Measurements from ENCODE around the gene OXGR1.
"Not testable (repeated sequence)": the region's sequence is repeated elsewhere in the genome, so short reads cannot be mapped to it uniquely, and the experiment has no call there.

Gene OXGR1

DNA sequence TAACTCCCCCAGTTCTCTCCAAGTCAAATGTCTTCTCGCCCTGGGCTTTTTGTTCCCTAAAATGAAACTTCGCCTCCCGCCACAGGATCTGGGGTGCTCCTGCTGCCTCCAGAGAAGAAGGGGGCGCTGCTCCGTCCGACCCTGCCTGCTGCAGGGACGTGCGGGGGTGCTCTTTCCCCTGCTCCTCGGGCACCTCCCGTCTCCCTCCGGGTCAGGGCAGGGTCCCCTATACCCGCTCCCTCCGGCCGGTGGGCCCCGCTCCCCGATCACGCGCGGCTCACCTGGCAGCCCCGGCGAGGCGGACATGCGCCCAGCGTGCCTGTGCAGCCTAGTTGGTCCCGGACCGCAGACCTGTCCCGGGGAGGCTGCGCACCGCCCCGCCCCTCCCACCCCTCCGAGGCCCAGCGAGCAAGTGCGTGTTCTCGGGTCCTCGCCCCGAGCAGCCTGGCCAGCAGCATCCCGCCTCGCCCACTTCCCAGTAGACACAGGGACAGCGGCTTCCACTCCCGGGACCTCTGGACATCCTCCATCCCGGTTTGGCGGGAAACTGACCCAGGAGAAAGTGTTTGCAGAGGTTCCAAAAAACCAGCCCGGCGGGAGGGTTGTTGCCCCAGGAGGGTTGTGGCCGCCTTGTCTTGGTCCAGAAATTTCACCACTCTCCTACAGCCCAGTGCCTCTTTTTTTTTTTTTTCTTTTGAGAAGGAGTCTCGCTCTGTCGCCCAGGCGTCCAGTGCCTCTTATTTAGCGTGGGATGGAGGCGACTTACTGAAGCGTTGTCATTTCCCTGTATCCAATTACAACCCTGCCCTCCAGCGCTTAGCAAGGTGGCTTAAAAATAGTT, at the start of gene OXGR1:
Gene OXGR1, minus strand, starts transcription at position 460 of the 841 bp plus-strand sequence. CDS start 6,717 bp downstream, outside the sequence.
- DNase-seq (ENCODE audit: low read depth in 2 of 2) = no peak

DNA sequence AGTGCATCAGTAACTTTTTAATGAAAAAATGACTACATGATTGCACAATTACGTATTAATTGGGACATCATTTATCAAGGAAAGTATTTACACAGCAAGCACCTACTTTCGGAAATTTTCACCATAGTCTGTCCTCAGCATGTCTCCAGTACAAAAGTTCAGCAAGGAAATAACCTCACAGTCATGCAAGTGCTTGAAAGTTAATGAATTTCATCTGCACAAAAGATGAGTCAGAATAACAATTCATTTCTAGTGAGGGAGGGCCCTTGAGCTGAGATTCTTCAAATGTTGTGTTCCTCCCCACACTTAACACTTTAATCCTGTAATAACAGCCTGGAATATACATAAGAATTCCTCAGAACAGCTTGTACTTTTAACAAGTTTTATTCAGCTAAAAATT, 49.0 kb upstream of the OXGR1 start:
- DNase-seq (ENCODE audit: low read depth in 2 of 2) = no peak

DNA sequence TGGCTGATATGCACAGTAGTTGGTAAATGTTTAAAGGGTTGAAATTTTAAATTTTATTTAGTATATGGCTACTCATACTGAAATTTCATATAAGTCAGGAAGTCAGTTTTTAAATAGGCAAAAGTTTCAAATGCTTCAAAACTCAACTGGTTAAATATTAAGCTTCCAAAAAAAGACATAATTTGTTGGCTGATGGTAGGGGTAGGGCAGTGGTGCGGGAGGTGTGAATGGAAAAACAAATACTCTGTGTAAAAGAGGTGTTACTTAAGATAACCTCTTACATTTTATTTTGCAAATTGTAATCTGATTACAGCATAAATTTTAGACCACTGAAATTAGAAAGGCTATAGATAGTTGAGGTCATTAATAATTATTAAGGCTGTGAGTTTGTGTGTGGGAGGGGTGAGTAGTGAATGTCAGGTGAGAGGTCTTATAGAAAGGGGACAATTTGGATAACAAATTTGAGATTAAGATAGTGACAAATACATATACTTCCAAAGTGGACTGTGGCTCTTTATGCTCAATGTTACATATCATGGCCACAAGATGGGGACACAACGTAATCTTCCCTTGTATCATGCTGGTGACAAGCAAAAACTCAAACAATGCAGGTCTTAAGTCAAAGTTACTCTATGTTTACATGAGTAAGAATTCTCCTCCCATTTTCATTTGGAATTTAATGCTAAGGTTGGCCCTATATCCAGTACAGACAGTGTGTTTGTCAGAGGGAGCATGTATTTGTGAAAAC, 36.6 kb upstream of the OXGR1 start:
- DNase-seq (ENCODE audit: low read depth in 2 of 2) = no peak

DNA sequence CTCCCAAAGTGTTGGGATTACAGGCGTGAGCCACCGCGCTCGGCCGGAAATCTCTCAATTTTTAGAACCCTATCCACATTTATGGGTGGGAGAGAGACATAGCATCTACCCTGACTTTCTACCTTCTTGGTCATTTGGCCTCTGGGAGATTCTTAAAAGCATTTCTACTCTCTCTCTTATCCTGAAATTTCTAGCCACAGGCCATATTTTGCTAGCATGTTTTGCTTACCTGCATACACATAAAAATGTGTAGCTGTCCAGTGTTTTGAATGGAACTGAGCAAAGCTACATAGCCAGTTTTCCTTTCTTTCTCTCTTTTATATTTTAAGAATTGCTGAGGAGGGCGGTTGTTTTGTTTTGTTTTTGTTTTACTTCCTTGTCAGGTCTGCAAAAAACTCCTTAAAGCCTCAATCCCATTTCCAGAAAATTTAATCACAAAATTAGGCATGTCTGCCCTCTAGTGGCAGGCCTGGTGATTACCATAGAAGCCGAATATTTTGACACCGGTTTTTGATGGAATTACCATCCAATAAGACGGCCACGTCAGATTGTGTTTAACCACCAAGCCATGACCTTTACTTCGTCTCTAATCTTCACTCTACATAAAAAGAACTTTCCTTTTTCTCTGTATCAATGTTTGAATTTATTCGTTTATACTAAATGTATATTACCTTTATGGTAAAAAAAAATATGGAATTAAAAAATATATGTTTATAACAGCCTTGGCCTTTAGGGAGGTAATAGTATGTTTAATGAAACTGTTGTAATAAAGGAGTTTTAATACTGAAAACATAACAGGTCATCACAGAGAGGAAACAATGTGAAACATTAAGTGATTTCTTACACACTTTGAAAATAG, 34.4 kb upstream of the OXGR1 start:
- DNase-seq (ENCODE audit: low read depth in 2 of 2) = peak in 1 of 2 donors; percentile 8

DNA sequence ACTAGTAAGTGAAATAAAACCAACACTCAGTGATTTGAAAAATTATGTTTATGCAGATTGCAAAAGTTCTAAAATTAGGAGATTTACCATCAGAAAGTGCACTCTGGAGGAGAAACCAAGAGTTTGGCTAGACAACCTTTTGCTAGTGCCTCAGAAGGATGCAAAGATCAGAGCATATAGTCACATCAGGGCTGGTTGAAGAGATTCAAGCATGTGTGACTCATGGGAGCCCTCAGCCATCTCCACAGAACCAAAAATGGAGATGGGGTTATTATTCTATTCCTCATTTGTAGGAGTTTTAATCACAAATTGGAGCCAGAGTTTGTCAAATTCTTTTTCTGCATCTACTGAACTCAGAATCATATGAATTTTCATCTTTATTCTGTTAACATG, 32.9 kb upstream of the OXGR1 start:
- no peak for DNase-seq (ENCODE audit: low read depth in 2 of 2)

DNA sequence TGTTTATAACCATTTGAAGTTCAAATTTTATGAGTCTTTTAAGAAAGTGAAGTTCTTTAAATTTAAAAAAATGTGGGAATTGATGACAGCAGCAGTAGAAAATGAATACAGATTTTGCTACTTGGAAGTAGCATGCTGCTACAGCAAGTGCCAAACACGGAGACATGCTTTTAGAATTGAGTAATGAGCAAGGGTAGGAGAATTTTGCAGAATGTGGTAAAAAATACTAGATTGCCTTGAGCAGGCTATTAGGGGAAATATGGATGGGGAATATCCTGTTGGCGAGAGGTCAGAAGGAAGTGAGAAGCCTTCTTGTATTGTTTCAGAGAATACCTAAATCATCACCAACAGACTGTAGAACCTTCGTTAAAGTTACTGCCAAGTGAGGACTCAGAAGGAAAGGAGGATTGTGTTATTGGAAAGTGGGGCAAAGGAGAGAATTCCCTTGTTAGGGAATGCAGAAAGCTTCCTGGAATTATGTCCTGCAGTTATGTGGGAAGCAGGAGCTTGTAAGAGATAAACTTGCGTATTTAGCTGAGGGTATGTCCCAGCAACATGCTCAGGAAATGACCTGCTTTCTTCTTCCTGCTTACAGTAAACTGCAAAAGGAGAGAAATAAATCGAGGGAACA, 32.4 kb upstream of the OXGR1 start:
- DNase-seq (ENCODE audit: low read depth in 2 of 2) = no peak

DNA sequence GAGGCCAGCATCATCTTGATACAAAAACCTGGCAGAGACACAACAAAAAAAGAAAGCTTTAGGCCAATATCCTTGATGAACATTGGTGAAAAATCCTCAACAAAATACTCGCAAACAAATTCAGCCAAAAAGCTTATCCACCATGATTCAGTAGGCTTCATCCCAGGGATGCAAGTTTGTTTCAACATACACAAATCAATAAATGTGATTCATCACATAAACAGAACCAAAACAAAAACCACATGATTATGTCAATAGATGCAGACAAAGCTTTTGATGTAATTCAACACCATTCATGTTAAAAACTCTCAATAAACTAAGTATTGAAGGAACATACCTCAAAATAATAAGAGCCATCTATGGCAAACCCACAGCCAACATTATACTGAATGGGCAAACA, 29.5 kb upstream of the OXGR1 start:
- not testable (repeated sequence) for DNase-seq (ENCODE audit: low read depth in 2 of 2)

DNA sequence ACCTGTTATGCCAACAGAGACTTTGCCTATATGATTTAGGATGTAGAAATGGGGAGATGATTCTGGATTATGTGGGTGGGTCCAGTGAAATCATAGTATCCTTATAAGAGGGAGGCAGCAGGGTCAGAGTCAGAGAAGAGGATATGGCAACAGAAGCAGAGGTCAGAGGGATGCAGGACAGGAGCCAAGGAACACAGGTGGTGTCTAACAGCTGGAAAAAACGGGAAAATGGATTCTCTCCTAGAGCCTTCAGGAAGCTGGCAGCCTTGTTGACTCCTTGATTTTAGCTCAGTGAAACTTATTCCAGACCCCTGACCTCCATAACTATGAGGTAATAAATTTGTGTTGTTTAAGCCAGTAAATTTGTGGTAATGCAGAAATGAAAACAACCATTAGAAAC, 28.8 kb upstream of the OXGR1 start:
- no peak for DNase-seq (ENCODE audit: low read depth in 2 of 2)

DNA sequence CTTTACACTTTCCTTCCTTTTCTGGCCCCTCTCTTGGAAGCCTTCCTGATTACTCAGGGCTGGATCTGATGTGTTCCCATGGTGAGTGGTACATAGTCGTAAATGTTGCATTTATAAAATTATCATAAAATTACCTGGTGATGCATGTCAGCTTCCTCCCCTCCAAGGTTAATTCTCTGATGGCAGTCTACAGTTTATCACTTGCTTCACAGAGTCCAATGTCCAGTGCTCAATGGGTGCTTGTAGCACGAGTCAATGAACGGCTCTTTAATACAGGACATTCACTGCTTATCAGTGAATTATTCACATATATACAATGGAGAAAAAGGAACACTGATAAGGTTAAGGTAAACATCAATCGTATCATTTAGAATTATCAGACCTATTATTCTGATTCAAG, 27.0 kb upstream of the OXGR1 start:
- no peak for DNase-seq (ENCODE audit: low read depth in 2 of 2)

DNA sequence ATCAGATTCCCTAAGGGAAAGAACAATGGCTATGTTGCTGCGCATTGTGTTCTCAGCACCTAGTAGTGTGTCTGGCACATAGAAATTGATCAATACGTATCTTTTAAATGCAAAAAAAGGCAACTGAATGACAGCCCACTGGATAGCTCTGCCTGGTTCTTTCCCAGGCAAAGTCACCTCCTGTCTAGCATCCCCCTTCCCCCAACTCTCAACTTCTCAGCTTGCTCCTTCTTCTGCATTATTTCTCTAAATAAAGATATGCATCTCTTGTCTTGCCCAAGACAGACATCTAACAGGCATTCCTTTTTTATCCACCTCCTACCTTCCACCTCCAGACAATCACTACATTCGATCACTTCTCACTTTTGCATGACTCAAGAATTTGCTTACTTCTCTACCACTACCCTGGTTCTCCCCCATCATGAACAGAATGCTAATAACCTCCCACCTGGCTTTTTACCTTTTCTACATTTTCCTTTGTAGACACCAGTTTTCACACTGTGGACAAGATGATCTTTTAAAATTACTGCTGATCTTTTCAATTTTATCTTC, 26.5 kb upstream of the OXGR1 start:
- DNase-seq (ENCODE audit: low read depth in 2 of 2) = no peak

DNA sequence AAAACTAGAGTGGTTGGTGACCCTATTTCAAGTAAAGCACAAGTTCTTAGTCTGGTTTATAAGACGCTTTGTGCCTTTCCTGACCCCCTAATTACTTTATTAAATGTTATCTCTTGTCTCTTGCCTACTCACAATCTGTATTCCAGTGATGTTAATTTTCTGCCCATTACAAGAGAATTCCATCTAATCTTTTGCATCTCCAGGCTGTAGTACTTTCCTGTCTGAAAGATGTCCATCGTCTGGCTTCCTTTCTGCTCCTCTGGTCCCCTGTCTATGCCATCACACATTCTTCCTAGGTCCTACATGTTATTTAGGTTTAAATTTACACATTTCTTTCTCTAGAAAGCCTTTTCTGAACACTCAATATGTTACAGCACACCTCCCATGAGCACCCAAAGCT, 25.9 kb upstream of the OXGR1 start:
- DNase-seq (ENCODE audit: low read depth in 2 of 2) = no peak

DNA sequence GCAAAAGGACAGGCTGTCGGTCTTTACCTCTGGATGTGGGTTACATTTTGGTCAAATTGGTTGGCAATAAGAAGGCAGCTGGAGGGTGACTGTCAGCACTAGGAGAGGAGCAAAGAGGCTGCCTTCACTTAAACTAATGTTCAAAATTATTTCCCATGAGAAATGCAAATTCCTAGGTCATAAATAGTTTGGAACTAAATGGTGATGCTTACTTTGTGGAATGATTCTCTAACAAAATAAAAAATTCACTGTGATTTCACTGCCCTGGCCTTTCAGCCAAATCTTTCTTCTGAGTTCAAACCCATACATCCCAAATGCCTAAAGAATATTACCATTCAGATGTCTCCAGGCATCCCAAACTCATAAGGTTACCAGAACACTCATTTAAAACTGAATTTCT, 25.0 kb upstream of the OXGR1 start:
- DNase-seq (ENCODE audit: low read depth in 2 of 2) = no peak

DNA sequence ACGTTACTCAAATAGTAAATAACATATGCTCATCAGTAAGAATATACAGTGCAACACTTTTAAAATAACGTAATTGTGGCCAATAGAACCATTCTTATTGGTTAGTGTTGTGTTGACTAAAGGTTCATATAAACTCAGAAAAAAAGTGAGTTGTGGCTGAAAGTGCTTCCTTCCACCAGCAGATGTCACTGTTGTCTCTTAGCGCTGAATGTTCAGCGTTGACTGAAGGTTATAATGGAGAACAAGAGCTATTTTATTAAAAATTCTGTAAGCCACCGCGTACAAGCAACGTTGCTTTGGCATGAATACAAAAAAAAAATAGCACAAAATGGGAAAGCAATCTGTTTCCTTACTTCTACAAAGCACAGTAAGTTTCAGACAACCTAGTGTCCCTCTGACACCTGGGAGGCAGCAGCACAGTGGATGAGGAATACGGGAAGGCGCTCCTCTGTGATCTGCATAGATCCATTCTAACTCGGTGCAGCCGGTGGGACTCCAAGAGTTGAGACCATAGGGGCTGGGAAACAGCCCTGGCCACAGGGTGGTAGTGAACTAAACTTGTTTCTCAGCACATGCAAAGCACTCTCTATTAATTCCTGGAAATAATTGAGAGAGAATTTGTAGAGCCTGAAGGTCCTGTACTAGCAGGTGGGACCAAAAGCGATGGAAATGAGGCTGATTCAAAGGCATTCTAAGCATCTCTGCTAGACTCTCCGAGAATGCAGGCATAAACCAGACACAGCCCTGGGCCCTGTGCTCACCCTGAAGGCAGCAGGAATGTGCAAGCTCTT, 23.9 kb upstream of the OXGR1 start:
- DNase-seq (ENCODE audit: low read depth in 2 of 2) = no peak

DNA sequence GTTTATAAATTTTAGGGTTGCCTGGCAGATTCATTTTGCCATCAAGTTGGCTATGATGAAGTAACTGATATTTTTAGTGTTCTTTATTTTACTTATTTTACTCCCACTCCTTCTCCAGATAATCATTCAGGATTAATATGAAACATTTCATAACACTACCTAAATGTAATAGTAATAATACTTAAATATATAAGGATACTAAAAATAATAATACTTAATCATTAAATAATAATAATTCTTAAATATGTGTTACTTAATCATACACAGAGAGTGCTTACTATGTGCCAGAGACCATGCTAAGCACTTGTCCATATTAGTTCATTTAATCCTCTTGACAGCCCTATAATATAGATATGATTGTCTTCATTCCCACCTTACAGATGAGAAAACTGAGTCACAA, 23.0 kb upstream of the OXGR1 start:
- DNase-seq (ENCODE audit: low read depth in 2 of 2) = no peak

DNA sequence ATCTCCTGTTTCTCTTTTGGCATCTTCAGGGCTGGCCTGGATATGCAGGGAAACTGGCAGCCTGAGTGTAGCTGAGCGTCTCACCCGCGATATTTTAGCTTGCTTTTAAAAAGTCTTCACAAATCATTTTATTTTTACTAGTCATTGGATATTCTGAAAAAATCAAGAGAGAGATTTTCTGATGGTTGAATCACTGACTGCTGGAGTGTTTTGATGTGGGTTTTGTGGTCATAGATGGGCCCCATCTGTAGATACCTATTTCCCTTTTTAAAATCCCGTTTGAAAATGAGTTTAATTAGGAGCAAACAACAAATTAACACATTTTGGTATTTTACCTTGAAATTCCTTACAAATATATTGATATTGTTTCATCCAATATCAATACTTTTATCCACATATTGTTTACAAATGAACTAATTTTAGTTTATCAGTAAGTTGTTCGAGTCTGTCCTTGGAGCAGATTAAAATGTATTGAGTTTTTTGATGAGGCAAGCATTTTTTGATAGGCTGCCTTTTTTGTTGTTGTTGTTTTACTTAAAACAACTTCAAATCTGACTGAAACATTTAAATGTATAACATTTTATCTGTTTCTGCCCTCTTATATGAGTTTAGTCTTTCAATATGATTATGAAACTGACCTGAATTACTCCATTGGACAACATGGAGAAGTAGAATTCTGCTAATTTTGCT, 21.5 kb upstream of the OXGR1 start:
- no peak for DNase-seq (ENCODE audit: low read depth in 2 of 2)

DNA sequence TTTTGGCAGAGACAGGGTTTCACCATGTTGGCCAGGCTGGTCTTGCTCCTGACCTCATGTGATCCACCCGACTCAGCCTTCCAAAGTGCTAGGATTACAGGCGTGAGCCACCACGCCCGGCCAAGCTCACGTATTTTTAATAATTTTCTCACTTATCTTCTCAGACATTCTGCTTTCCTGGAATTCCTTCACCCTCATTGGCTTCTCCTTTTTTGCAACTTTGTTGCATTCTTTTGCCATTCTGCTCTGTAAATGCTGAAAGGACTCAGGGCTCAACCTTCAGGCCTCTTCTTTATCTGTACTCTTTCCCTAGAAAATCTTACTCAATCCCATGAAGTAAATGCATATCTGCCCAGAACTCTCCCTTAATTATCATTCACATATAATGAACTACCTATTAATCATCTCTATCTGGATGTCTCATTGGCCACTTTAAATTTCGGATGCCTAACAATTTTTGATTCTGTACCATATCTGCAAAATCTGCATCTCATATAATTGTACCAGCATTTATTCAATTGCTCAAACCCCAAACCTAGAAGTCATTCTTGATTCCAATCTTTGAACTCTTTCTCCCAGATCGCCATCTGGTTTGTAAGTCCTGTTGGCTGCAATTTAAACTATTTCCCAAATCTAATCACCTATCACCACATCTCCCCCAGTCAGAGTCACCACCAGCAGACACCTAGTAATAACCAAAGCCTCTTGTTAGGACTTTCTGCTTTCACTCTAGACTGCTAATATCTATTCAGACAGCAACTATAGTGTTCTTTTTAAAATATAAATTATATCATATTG, 18.2 kb upstream of the OXGR1 start:
- DNase-seq (ENCODE audit: low read depth in 2 of 2) = no peak

DNA sequence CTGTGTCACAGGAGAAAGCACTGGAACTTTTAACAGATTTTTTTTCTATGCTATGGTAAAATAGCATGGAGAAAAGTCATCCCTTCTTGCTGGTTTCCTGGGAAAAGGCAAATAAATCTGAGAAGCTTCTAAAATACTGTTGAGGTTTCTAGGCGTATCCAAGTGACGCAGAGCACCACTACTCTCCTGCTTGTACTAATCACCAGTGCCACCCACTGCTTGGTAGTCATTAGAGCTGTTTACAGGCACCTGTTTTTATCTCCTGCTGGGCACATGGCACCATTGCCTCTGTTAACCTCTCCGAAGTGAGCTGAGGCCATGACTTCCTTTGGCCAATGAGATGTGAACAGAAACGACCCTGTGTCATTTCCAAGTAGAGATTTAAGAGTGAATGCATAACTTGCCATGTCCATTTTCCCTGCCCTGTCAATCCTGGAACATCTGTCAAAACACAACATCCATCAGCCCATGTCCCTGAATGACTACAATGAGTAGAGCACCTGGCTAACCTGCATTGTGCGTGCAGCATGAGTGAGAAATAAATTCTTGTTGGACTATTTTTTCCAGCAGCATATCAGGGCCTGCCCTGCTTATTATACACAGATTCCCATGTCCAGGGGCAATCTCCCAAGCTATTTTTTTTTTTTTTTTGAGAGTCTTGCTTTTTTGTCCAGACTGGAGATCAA, 17.3 kb upstream of the OXGR1 start:
- no peak for DNase-seq (ENCODE audit: low read depth in 2 of 2)

DNA sequence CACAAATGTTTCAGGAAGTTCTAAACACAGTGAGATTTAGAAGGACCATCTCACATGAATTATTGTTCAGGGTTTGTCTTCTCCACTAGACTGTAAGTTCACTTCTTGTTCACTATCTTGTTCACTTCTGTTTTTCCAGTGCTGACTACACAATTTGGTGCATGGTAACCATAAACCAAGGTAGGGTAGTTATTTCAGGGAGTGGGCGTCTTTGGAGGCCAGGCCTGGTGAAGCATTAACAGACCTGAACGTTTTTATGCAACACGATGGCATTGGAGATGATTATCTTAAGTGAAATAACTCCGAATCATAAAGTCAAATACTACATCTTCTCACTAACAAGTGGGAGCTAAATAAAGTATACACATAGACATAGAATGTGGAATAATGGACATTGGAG, 14.4 kb upstream of the OXGR1 start:
- no peak for DNase-seq (ENCODE audit: low read depth in 2 of 2)

Data from stimulated activated CD8-positive, alpha-beta memory T cell treated with anti-CD3 and anti-CD28 coated beads, Interleukin-7, amount 100 ng/mL, for 4 hours (primary cell).